ENCODE results near the gene AKT2.

- no peak for TF ChIP-seq GATA2 (IDR thresholded peaks at IDR 0.05; ENCODE audit: low read depth, low read length)
- no peak for TF ChIP-seq GATA3 (IDR thresholded peaks at IDR 0.05; ENCODE audit: low read depth, low read length)
These were observed 21.5 kb downstream of the AKT2 start for GRCh38 chr19:40263440-40264313.

All from SH-SY5Y (cell line).